Fibroblast of mammary gland (primary cell): ENCODE measurements around the gene DNAJC25.

Source experiments
- DNase-seq: peaks from one replicate; pipeline ENCODE4 v3.0.0-alpha.2; 2010; ENCODE audit warnings: low read depth
- H3K4me3 ChIP-seq: 2 replicates; pipeline ENCODE4 v1.5.1; 2011; ENCODE audit warnings: low read depth, mild to moderate bottlenecking, low read length, moderate library complexity; ENCODE audit not compliant: control insufficient read depth
- CTCF ChIP-seq: conservative IDR thresholded peaks from 2 replicates; pipeline ENCODE4 v1.5.1; 2011; ENCODE audit warnings: low read depth, low read length, inconsistent platforms; ENCODE audit not compliant: control insufficient read depth, insufficient read depth

Gene DNAJC25

DNA sequence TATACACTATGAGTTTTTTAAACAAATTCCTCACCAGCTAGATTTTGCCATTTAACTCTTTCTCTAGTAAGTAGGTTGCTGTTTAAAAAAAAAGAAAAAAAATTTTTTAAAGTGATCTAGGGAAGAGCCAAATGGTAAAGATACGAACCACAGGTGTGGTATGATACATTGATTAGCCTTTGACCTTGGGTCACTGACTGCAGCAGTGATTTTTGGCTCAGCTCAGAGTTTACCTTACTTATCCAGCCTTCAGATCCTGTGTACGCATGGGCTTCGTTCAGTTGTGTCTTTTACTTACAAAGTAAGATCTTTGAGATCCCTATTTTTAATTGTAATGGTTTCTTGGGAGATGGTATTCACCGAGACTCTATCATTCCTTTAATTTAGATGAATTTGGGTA, 17.9 kb downstream of the DNAJC25 start:
- TF ChIP-seq CTCF: no peak
- DNase-seq: no peak
- no peak overlapping the region for H3K4me3 ChIP-seq

DNA sequence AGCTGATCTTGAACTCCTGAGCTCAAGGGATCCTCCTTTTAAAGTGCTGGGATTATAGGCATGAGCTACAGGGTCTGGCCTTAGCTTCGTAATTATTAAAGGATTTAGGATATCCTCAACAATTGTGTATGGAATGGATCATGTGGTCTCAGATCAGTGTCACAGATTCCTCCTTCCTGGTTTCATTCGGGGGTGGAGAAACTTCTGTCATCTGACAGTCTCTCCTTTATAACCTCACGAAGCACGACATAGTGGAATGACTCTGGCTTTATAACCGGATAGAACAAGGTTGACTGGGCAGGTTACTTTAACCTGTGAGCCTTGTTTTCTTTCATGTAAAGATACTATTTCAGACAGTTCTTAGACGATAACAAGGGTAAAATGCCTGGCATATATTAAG, 25.9 kb downstream of the DNAJC25 start:
- no peak for TF ChIP-seq CTCF
- DNase-seq: no peak
- H3K4me3 ChIP-seq: no peak overlapping the region

DNA sequence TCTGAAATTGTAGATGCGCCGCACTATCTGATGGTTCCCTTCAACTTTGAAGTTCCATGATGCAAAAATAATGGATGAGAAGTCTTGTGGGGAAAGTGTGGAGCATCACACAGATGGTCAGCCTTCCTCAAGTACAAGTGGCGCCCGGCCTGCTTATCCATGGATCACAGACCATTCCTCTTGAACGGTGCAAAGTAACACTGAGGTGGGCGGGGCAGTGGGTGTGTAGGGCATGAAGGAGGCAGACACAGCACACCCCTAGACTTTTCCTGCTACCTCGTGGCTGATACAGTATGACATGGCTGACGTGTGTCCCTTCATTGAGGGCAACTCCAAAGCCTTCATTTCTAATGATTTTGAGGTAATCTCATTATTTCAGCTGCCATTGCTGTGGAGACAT, 27.8 kb downstream of the DNAJC25 start:
- no peak overlapping the region for H3K4me3 ChIP-seq
- DNase-seq: no peak
- TF ChIP-seq CTCF: no peak

GRCh38 chr9:111659691-111660090, 28.6 kb downstream of the DNAJC25 start:
- H3K4me3 ChIP-seq: no peak overlapping the region
- TF ChIP-seq CTCF: no peak
- no peak for DNase-seq

GRCh38 chr9:111661150-111661801, 30.1 kb downstream of the DNAJC25 start, which contains the start of gene GNG10:
Gene GNG10 (plus strand): TSS chr9:111661605. CDS start chr9:111661635, 30 bp downstream.
- TF ChIP-seq CTCF: no peak
- H3K4me3 ChIP-seq: peak within 1 kb of the TSS; percentile 79
- DNase-seq: peak; percentile 44

DNA sequence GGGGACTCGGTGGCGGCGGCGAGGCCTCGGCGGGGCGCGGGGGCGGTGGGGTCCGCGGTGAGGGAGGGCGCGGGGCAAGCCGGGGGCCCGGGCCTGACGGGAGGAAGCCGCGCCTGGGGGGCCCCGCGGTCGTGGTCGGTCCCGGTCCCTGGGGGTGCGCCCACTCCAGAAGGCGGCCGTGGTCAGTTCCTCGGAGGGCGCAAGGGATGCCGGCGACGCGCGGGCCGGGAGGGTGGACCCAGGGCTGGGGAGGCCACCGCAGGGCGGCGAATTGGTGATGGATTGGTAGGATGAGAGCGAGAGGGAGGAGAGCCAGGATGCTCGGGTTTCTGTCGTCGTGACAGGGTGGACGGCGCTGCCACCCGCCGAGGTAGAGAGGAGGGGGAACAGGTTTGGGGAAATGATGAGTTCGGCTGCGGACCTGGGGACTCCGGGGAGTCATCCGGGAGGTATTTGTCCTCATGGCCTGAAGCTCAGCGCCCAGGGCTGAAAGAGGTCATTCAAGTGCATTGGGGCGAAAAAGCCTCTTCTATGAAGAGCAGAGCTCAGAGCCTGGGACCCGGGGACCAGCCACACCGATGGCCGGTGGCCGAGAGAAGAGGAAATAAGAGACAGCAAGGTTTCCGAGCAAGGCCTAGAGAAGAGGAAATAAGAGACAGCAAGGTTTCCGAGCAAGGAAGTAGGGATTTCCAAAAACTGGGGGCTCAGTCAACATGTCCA, 30.8 kb downstream of the DNAJC25 start:
- peak; percentile 19 for DNase-seq
- peak overlapping the region; percentile 79 for H3K4me3 ChIP-seq
- no peak for TF ChIP-seq CTCF
